SK-N-SH treated with all-trans-retinoic acid at 6 μM for 48 hours (cell line): Measurements from ENCODE around the gene URGCP.

Experiments used
- ARNTL ChIP-seq: fragments of 450-650 bp; formaldehyde crosslinking; IDR thresholded peaks from 2 replicates; pipeline ENCODE4 v1.5.0; 2020; ENCODE audit warnings: low read depth, mild to moderate bottlenecking, moderate library complexity, borderline replicate concordance
- CREB5 ChIP-seq: fragments of 250-450 bp; sonication (Bioruptor Pico); IDR thresholded peaks from 2 replicates; pipeline ENCODE4 v1.5.1; 2020; ENCODE audit warnings: low read depth, mild to moderate bottlenecking, moderate library complexity
- ZFP3 ChIP-seq: fragments of 250-450 bp; sonication (Bioruptor Pico); IDR thresholded peaks from 2 replicates; pipeline ENCODE4 v1.5.0; 2020; ENCODE audit warnings: mild to moderate bottlenecking, moderate library complexity
- ZNF565 ChIP-seq: fragments of 450-650 bp; formaldehyde crosslinking; conservative IDR thresholded peaks from 2 replicates; pipeline ENCODE4 v1.5.0; 2020; ENCODE audit warnings: low read depth, mild to moderate bottlenecking, moderate library complexity

GRCh38 chr7:43954524-43955228 is 48.3 kb upstream of the URGCP start:
- TF ChIP-seq CREB5 (CRISPR knock-in tag): no peak
- no peak for TF ChIP-seq ZNF565
- TF ChIP-seq ARNTL (CRISPR knock-in tag): no peak
- no peak for TF ChIP-seq ZFP3 (CRISPR knock-in tag)
